Hepatocyte (in vitro differentiated cells): Measurements from ENCODE around the gene RPTN. TPM values are rescaled to one million over a fixed set of nuclear protein-coding genes. Genes with fewer than 3 reads are reported as not detected.

Experiments used
- DNase-seq: peaks from one replicate; pipeline ENCODE4 v3.0.0-alpha.2; 2016; ENCODE audit warnings: low spot score
- H2AFZ ChIP-seq: fragments of 200-600 bp; sonication (generic); 2 replicates; pipeline ENCODE4 v1.6.0; 2016; ENCODE audit warnings: antibody characterized with exemption, mild to moderate bottlenecking
- H3K27ac ChIP-seq: fragments of 200-600 bp; sonication (generic); 2 replicates; pipeline ENCODE4 v1.5.1; 2016; ENCODE audit warnings: mild to moderate bottlenecking
- H3K27me3 ChIP-seq: fragments of 200-600 bp; sonication (generic); 2 replicates; pipeline ENCODE4 v1.6.1; 2016
- H3K36me3 ChIP-seq: fragments of 200-600 bp; sonication (generic); replicated peaks from 2 replicates; pipeline ENCODE4 v1.5.1; 2016; ENCODE audit warnings: low read depth; ENCODE audit not compliant: insufficient read depth
- H3K4me1 ChIP-seq: fragments of 200-600 bp; sonication (generic); 2 replicates; pipeline ENCODE4 v1.5.1; 2016; ENCODE audit warnings: mild to moderate bottlenecking, moderate library complexity; ENCODE audit not compliant: insufficient read depth
- H3K4me2 ChIP-seq: fragments of 200-600 bp; sonication (generic); 2 replicates; pipeline ENCODE4 v1.6.0; 2016
- H3K4me3 ChIP-seq: fragments of 200-600 bp; sonication (generic); 2 replicates; pipeline ENCODE4 v1.5.1; 2016; ENCODE audit warnings: mild to moderate bottlenecking
- H3K79me2 ChIP-seq: fragments of 200-600 bp; sonication (generic); 2 replicates; pipeline ENCODE4 v1.6.0; 2017; ENCODE audit warnings: mild to moderate bottlenecking
- H3K9me2 ChIP-seq: fragments of 200-600 bp; sonication (generic); replicated peaks from 2 replicates; pipeline ENCODE4 v1.6.0; 2017; ENCODE audit warnings: mild to moderate bottlenecking; ENCODE audit not compliant: insufficient read depth
- H3K9me3 ChIP-seq: fragments of 200-600 bp; sonication (generic); 2 replicates; pipeline ENCODE4 v1.5.1; 2016; ENCODE audit warnings: low read depth, mild to moderate bottlenecking
- H4K20me1 ChIP-seq: fragments of 200-600 bp; sonication (generic); 2 replicates; pipeline ENCODE4 v1.6.0; 2016; ENCODE audit warnings: mild to moderate bottlenecking; ENCODE audit not compliant: insufficient read depth, poor library complexity, severe bottlenecking
- CTCF ChIP-seq: fragments of 200-600 bp; sonication (generic); IDR thresholded peaks from 2 replicates; pipeline ENCODE4 v1.5.1; 2016; ENCODE audit warnings: antibody characterized with exemption, mild to moderate bottlenecking; ENCODE audit not compliant: poor library complexity
- EZH2 ChIP-seq: fragments of 200-600 bp; sonication (generic); IDR thresholded peaks from 2 replicates; pipeline ENCODE4 v1.6.1; 2016; ENCODE audit warnings: antibody characterized with exemption, mild to moderate bottlenecking, borderline replicate concordance
- EZH2phosphoT487 ChIP-seq: fragments of 200-600 bp; sonication (generic); IDR thresholded peaks from one replicate; pipeline ENCODE4 v1.6.1; 2018; ENCODE audit warnings: antibody characterized with exemption, mild to moderate bottlenecking, low read depth, moderate library complexity; ENCODE audit not compliant: unreplicated experiment, severe bottlenecking
- WGBS: methylation state at CpG from one replicate; pipeline ENCODE4 v1.1.6; 2016; ENCODE audit warnings: low lambda C conversion rate; ENCODE audit errors: missing lambda C conversion rate; 5-methylcytosine and 5-hydroxymethylcytosine counted together
- polyA plus RNA-seq: library from polyadenylated mRNA; unstranded; fragments of >200 nt; fragmentation: Nextera tagmentation; extraction: Ambion mirVana; gene quantifications from 2 replicates; pipeline ENCODE4 v1.2.1, GENCODE V29; 2016
- total RNA-seq: library from RNA; depleted of rRNA; stranded (reverse); fragments of >200 nt; gene quantifications from 2 replicates; pipeline ENCODE4 v1.2.3, GENCODE V29; 2014

Gene RPTN
- total and polyA plus RNA-seq, 2 experiments from 2014 or later, result not detected

DNA sequence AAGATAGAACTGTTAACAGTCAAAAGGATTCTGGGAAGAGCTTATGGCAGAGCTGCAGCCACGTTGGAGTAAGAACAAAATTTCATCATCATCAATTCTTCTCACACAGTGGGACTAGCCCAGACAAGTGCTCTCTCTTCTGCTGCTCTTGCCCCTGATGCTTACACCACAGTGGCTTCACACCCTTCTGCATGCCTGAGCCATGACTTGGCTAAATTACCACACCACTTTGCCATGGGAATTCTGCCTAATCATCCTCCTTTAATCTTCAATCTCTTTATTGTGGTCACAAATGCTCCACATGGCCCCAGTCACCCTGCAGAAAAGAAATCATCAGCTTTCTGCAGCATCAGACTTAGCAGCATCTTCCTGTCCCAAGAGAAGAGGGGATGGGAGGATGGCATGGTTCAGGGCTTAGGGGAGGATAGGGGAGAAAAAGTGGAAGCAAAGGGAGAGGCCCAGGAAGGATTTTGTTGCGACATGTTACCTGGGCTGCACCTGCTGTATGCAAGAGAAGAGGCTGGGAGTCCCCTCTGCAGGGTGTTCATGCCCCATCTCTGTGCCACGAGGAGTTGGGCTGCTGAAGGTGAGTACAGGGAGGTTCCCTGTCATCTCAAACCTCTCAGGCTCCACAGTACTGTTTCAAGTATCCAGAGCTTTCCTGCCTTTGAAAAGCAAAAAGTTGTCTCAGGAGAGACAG lies 9.0 kb upstream of the RPTN start:
- no peak for TF ChIP-seq EZH2
- TF ChIP-seq EZH2phosphoT487, result no peak
- TF ChIP-seq CTCF, result no peak
- H3K27me3 ChIP-seq, result no peaks in the 10 kb centered on the region
- H3K79me2 ChIP-seq, result no peaks in the 10 kb centered on the region
- H3K4me2 ChIP-seq, result no peak overlapping the region
- H3K9me2 ChIP-seq, result no peaks in the 10 kb centered on the region
- H3K9me3 ChIP-seq, result no peaks in the 10 kb centered on the region
- 33% methylated on average over 3 of the region's 3 CpGs for WGBS
- H3K27ac ChIP-seq, result no peak overlapping the region
- no peak overlapping the region for H2AFZ ChIP-seq
- no peaks in the 10 kb centered on the region for H4K20me1 ChIP-seq
- no peaks in the 10 kb centered on the region for H3K4me1 ChIP-seq
- no peak for DNase-seq
- no peaks in the 10 kb centered on the region for H3K36me3 ChIP-seq
- no peak overlapping the region for H3K4me3 ChIP-seq

GRCh38 chr1:152166966-152167365 lies 7.9 kb upstream of the RPTN start:
- Histone ChIP-seq H3K4me1 (no peaks in the 10 kb centered on the region), H3K4me3 (no peak overlapping the region), H3K27ac (no peak overlapping the region), H4K20me1 (no peaks in the 10 kb centered on the region), H3K79me2 (no peaks in the 10 kb centered on the region), H3K4me2 (no peak overlapping the region), H3K36me3 (no peaks in the 10 kb centered on the region), H3K9me3 (no peaks in the 10 kb centered on the region), H2AFZ (no peak overlapping the region), H3K9me2 (no peaks in the 10 kb centered on the region), H3K27me3 (no peaks in the 10 kb centered on the region)
- DNase-seq, result no peak
- TF ChIP-seq EZH2phosphoT487 (no peak), CTCF (no peak), EZH2 (no peak)
- 27% methylated on average over 1 of the region's 1 CpG for WGBS

- Histone ChIP-seq H3K27ac (no peak overlapping the region), H3K4me2 (no peak overlapping the region), H3K4me3 (no peak overlapping the region), H2AFZ (no peak overlapping the region), H3K9me2 (no peaks in the 10 kb centered on the region), H3K79me2 (no peaks in the 10 kb centered on the region), H3K4me1 (no peaks in the 10 kb centered on the region), H3K27me3 (no peaks in the 10 kb centered on the region), H3K9me3 (no peaks in the 10 kb centered on the region), H3K36me3 (no peaks in the 10 kb centered on the region), H4K20me1 (no peaks in the 10 kb centered on the region)
- no peak for DNase-seq
- WGBS, result 60% methylated on average over 4 of the region's 4 CpGs
- TF ChIP-seq EZH2phosphoT487 (no peak), EZH2 (no peak)
Observed at GRCh38 chr1:152165286-152166077, 6.5 kb upstream of the RPTN start.

DNA sequence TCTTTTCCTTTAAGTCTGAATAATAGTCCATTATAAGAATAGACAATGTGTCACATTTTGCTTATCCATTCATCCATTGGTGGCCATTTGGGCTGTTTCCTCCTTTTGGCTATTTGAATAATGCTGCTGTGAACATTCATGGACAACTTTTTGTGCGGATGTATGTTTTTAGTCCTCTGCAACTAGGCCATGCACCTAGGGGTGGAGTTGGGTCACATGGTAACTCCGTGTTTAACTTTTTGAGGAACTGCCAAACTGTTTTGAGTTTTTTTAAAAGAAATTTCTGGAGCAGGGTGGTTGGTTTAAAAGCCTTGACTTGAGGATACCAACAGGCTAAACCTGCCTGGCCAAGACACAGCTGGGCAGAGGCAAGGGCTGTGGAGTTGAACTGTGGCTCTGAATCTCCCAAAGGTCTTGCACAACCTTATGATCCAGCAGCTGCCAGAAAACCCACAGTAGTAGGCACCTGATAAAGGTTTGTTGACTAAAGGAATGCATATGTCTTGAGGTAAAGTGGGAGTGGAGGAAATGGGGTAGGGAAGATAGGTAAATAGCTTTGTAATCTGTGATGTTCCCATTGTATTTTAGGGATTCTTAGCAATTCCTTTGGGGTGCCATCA lies 5.6 kb upstream of the RPTN start:
- no peak for DNase-seq
- no peaks in the 10 kb centered on the region for H3K4me1 ChIP-seq
- H3K9me2 ChIP-seq, result no peaks in the 10 kb centered on the region
- H3K9me3 ChIP-seq, result no peaks in the 10 kb centered on the region
- no peaks in the 10 kb centered on the region for H3K27me3 ChIP-seq
- TF ChIP-seq EZH2phosphoT487 (no peak), EZH2 (no peak), CTCF (no peak)
- no peak overlapping the region for H3K4me2 ChIP-seq
- H3K4me3 ChIP-seq, result no peak overlapping the region
- no peaks in the 10 kb centered on the region for H3K36me3 ChIP-seq
- H4K20me1 ChIP-seq, result no peaks in the 10 kb centered on the region
- H3K27ac ChIP-seq, result no peak overlapping the region
- H3K79me2 ChIP-seq, result no peaks in the 10 kb centered on the region
- WGBS, result 55% methylated on average over 2 of the region's 2 CpGs
- H2AFZ ChIP-seq, result no peak overlapping the region
